HepG2 (cell line): ENCODE measurements around the gene LRRC4C. TPM values are rescaled to one million over a fixed set of nuclear protein-coding genes. Genes with fewer than 3 reads are reported as not detected.

Source experiments
- ATAC-seq: fragments of 200-7000 bp; cut with Tn5 transposase; 3 replicates; pipeline ENCODE4 v1.9.1; 2020; ENCODE audit warnings: mild to moderate bottlenecking, moderate library complexity
- BruUV-seq: library from RNA; stranded (reverse); fragments of 400-500 nt; replicated peaks from 2 replicates; lab custom pipeline; 2021; lab: Mats Ljungman, UMichigan
- CTCF ChIA-PET: fragments of 300-600 bp; formaldehyde crosslinking; extraction: SDS; loops from one replicate; lab custom pipeline; 2021; ENCODE audit warnings: low total read pairs, inconsistent platforms, low intra/inter-chr PET ratio; lab: Yijun Ruan, JAX
- POLR2A ChIA-PET: fragments of 350-600 bp; sonication (Branson Sonifier 250); formaldehyde crosslinking; loops from one replicate; lab custom pipeline; 2020; ENCODE audit warnings: antibody characterized with exemption, inconsistent platforms; lab: Yijun Ruan, JAX
- DNase-seq: peaks from one replicate; pipeline ENCODE4 v3.0.0-alpha.2; 2015; ENCODE audit warnings: low spot score
- FAIRE-seq: peaks from 3 replicates; lab custom pipeline; 2011; peaks lifted over from hg19 to GRCh38; lab: Jason Lieb, UNC
- H2AFZ ChIP-seq: one replicate; pipeline ENCODE4 v1.6.1; 2011; ENCODE audit warnings: low read length, inconsistent platforms
- H3K27ac ChIP-seq: fragments of 300-600 bp; 3 replicates; pipeline ENCODE4 v1.8.0; 2011; ENCODE audit warnings: mixed run types, mild to moderate bottlenecking, mixed read lengths, low read length, inconsistent platforms; ENCODE audit not compliant: insufficient read depth; ENCODE audit errors: extremely low read length
- H3K27me3 ChIP-seq, 2 experiments: fragments of 200-600 bp in 1 of 2; 2 replicates in 1 of 2; 3 replicates in 1 of 2; pipeline versions ENCODE4 v1.6.0 to v1.8.0; 2011; ENCODE audit warnings: low read length in 2 of 2, mild to moderate bottlenecking in 2 of 2, moderate library complexity in 2 of 2, inconsistent platforms in 1 of 2; ENCODE audit not compliant: insufficient read depth in 2 of 2, control insufficient read depth in 1 of 2
- H3K36me3 ChIP-seq, 2 experiments: fragments of 200-600 bp in 1 of 2; replicated peaks in 1 of 2; 2 replicates in 1 of 2; 3 replicates in 1 of 2; pipeline versions ENCODE4 v1.5.1 to v1.8.0; 2011; ENCODE audit warnings: low read length in 2 of 2, inconsistent platforms in 1 of 2; ENCODE audit not compliant: insufficient read depth in 2 of 2, control insufficient read depth in 1 of 2
- H3K4me1 ChIP-seq: 2 replicates; pipeline ENCODE4 v1.5.1; 2012; ENCODE audit warnings: low read length, inconsistent platforms; ENCODE audit not compliant: insufficient read depth
- H3K4me2 ChIP-seq: 2 replicates; pipeline ENCODE4 v1.6.0; 2011; ENCODE audit warnings: low read depth, low read length, inconsistent platforms
- H3K4me3 ChIP-seq, 3 experiments: fragments of 200-600 bp in 1 of 3; sonication (generic), shearing (Covaris generic) in 1 of 3; replicated peaks in 1 of 3; 2 replicates each; pipeline ENCODE4 v1.5.1; 2011 to 2016; ENCODE audit warnings: low read length in 3 of 3, inconsistent platforms in 2 of 3, low read depth in 2 of 3, mild to moderate bottlenecking in 2 of 3, control low read depth in 1 of 3, mixed read lengths in 1 of 3; ENCODE audit not compliant: insufficient read depth in 1 of 3
- H3K79me2 ChIP-seq: one replicate; pipeline ENCODE4 v1.6.1; 2011; ENCODE audit warnings: low read length, inconsistent platforms; ENCODE audit not compliant: insufficient read depth
- H3K9ac ChIP-seq: 2 replicates; pipeline ENCODE4 v1.6.0; 2011; ENCODE audit warnings: mild to moderate bottlenecking, low read depth, low read length, inconsistent platforms; ENCODE audit not compliant: insufficient read depth
- H3K9me3 ChIP-seq: 2 replicates; pipeline ENCODE4 v1.5.1; 2012; ENCODE audit warnings: mild to moderate bottlenecking, low read length
- H4K20me1 ChIP-seq: 2 replicates; pipeline ENCODE4 v1.6.0; 2011; ENCODE audit warnings: inconsistent platforms, mild to moderate bottlenecking, low read length, moderate library complexity; ENCODE audit not compliant: insufficient read depth
- ASH2L ChIP-seq: fragments of 300-600, 200-600 bp; sonication (generic); IDR thresholded peaks from 2 replicates; pipeline ENCODE4 v1.7.0; 2017; ENCODE audit warnings: low read depth, mild to moderate bottlenecking, moderate library complexity, mixed read lengths, low read length; ENCODE audit not compliant: insufficient read length
- CREB1 ChIP-seq, 2 experiments: fragments of 450-650 bp in 1 of 2; IDR thresholded peaks; 2 replicates each; pipeline ENCODE4 v1.6.1; 2016 to 2017; ENCODE audit warnings: control low read depth in 1 of 2, mild to moderate bottlenecking in 1 of 2, missing compliant biosample characterization in 1 of 2, missing genetic modification characterization in 1 of 2
- DDIT3 ChIP-seq: sonication (generic); formaldehyde crosslinking; IDR thresholded peaks from 2 replicates; pipeline ENCODE4 v1.4.0; 2020; ENCODE audit warnings: mild to moderate bottlenecking, missing genetic modification reagents
- HNRNPUL1 ChIP-seq: fragments of 200-400 bp; formaldehyde crosslinking; IDR thresholded peaks from 2 replicates; pipeline ENCODE4 v1.6.1; 2017; ENCODE audit warnings: low read depth, mild to moderate bottlenecking, low read length, moderate library complexity
- HOXA5 ChIP-seq: sonication (generic); formaldehyde crosslinking; IDR thresholded peaks from 2 replicates; pipeline ENCODE4 v1.4.0; 2020; ENCODE audit warnings: missing genetic modification reagents
- NCOA5 ChIP-seq: sonication (generic); formaldehyde crosslinking; IDR thresholded peaks from 2 replicates; pipeline ENCODE4 v1.4.0; 2020; ENCODE audit warnings: missing genetic modification reagents
- RCOR2 ChIP-seq: IDR thresholded peaks from 2 replicates; pipeline ENCODE4 v1.6.1; 2016; ENCODE audit warnings: missing biosample characterization, missing genetic modification reagents
- REL ChIP-seq: sonication (generic); formaldehyde crosslinking; conservative IDR thresholded peaks from 2 replicates; pipeline ENCODE4 v1.8.0; 2022; ENCODE audit warnings: mild to moderate bottlenecking, missing genetic modification reagents, moderate library complexity
- ZBTB34 ChIP-seq: sonication (generic); formaldehyde crosslinking; IDR thresholded peaks from 2 replicates; pipeline ENCODE4 v1.8.0; 2022; ENCODE audit warnings: mild to moderate bottlenecking, missing genetic modification reagents
- ZNF17 ChIP-seq: sonication (generic); formaldehyde crosslinking; IDR thresholded peaks from 2 replicates; pipeline ENCODE4 v1.5.0; 2020; ENCODE audit warnings: mild to moderate bottlenecking, missing genetic modification reagents
- ZNF276 ChIP-seq: sonication (generic); formaldehyde crosslinking; IDR thresholded peaks from 2 replicates; pipeline ENCODE4 v1.4.0; 2020; ENCODE audit warnings: mild to moderate bottlenecking, low read depth, missing genetic modification reagents
- ZNF660 ChIP-seq: sonication (generic); formaldehyde crosslinking; IDR thresholded peaks from 2 replicates; pipeline ENCODE4 v1.5.1; 2020; ENCODE audit warnings: mild to moderate bottlenecking, low read depth, missing genetic modification reagents, borderline replicate concordance
- WGBS: methylation state at CpG from one replicate; pipeline ENCODE4 v1.1.6; 2017; ENCODE audit warnings: low lambda C conversion rate; 5-methylcytosine and 5-hydroxymethylcytosine counted together
- in situ Hi-C: cut with HindIII; loops from 2 replicates; pipeline ENCODE4 v1.10.0; 2017; ENCODE audit warnings: low pct_unique_long_range_greater_than_20kb; ENCODE audit not compliant: extremely low pct_ligation_motif_present
- intact Hi-C: fragments of 100-400 bp; cut with micrococcal nuclease; formaldehyde crosslinking; loops from one replicate; pipeline ENCODE4 v1.10.0; 2022; ENCODE audit not compliant: unreplicated experiment
- polyA plus RNA-seq, 8 experiments: library from polyadenylated mRNA; depleted of rRNA in 3 of 8; stranded (reverse) in 7 of 8; unstranded in 1 of 8; fragments of >200 nt; fragmentation: Illumina TruSeq in 4 of 8; extraction: Trizol in 4 of 8; gene quantifications; 2 replicates each; pipeline versions ENCODE4 v1.2.1 to v1.2.3, GENCODE V29; 2011 to 2016; ENCODE audit warnings: low read depth in 4 of 8, missing spikeins in 1 of 8, mixed read lengths in 1 of 8; ENCODE audit not compliant: insufficient read depth in 1 of 8
- total RNA-seq, 5 experiments: library from RNA; depleted of rRNA; stranded (reverse); fragments of >200 nt; fragmentation: Illumina TruSeq; extraction: Trizol; gene quantifications; 2 replicates each; pipeline ENCODE4 v1.2.3, GENCODE V29; 2016; ENCODE audit warnings: low read depth in 1 of 5
- TF ChIP-seq, protein P1 (sequence below), 2 experiments: fragments of 450-650 bp in 1 of 2; sonication (generic) in 1 of 2; formaldehyde crosslinking; IDR thresholded peaks; 2 replicates each; pipeline versions ENCODE4 v1.5.0 to v1.8.0; 2020 to 2022; ENCODE audit warnings: mild to moderate bottlenecking in 1 of 2, missing genetic modification reagents in 1 of 2
- TF ChIP-seq, protein P2 (sequence below): sonication (generic); formaldehyde crosslinking; IDR thresholded peaks from 2 replicates; pipeline ENCODE4 v1.4.0; 2020; ENCODE audit warnings: mild to moderate bottlenecking, low read depth, missing genetic modification reagents
- TF ChIP-seq, protein P3 (sequence below): sonication (generic); formaldehyde crosslinking; IDR thresholded peaks from 2 replicates; pipeline ENCODE4 v1.5.1; 2020; ENCODE audit warnings: mild to moderate bottlenecking, missing genetic modification reagents, borderline replicate concordance

The LRRC4C gene
- total and polyA plus RNA-seq, 2 of the 13 experiments (the other 11 are each of a cell fraction or from before 2014, with no cell fraction given), result not detected

GRCh38 chr11:40491341-40491740 is 968.1 kb downstream of the LRRC4C start (continued):
- TF ChIP-seq, protein P1, sequence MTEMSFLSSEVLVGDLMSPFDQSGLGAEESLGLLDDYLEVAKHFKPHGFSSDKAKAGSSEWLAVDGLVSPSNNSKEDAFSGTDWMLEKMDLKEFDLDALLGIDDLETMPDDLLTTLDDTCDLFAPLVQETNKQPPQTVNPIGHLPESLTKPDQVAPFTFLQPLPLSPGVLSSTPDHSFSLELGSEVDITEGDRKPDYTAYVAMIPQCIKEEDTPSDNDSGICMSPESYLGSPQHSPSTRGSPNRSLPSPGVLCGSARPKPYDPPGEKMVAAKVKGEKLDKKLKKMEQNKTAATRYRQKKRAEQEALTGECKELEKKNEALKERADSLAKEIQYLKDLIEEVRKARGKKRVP (CRISPR knock-in tag; IDR thresholded peaks at IDR 0.05), result no peak
- TF ChIP-seq ZNF660 (no peak), HOXA5 (CRISPR knock-in tag) (no peak)

GRCh38 chr11:40467771-40468170 is 991.7 kb downstream of the LRRC4C start:
- H2AFZ ChIP-seq, result no peak overlapping the region
- 0% methylated on average over 1 of the region's 1 CpG for WGBS
- H3K4me2 ChIP-seq, result no peak overlapping the region
- in situ Hi-C loops (no loop called here), intact Hi-C loops (no loop called here)
- no peak overlapping the region for H3K4me3 ChIP-seq
- ATAC-seq (no peak), FAIRE-seq (no peak), DNase-seq (no peak)
- no peaks in the 10 kb centered on the region for H3K36me3 ChIP-seq
- ChIA-PET POLR2A (no interaction called here), CTCF (no interaction called here)
- no peaks in the 10 kb centered on the region for H3K4me1 ChIP-seq
- H3K9ac ChIP-seq, result no peak overlapping the region
- no peaks in the 10 kb centered on the region for H3K27me3 ChIP-seq
- H4K20me1 ChIP-seq, result no peaks in the 10 kb centered on the region
- peaks cover 33% of the 10 kb centered on the region for H3K9me3 ChIP-seq
- H3K27ac ChIP-seq, result no peak overlapping the region
- H3K79me2 ChIP-seq, result no peaks in the 10 kb centered on the region
- no TSS peak for BruUV-seq
- TF ChIP-seq HNRNPUL1 (no peak), REL (CRISPR knock-in tag) (no peak), CREB1 (IDR thresholded peaks at IDR 0.05) (no peak), CREB1 (CRISPR knock-in tag; IDR thresholded peaks at IDR 0.05) (no peak), ZNF17 (CRISPR knock-in tag) (no peak), ZNF276 (no peak), DDIT3 (CRISPR knock-in tag) (no peak), NCOA5 (no peak), ZBTB34 (no peak), RCOR2 (CRISPR knock-in tag) (no peak), ASH2L (no peak)
- TF ChIP-seq, protein P2, sequence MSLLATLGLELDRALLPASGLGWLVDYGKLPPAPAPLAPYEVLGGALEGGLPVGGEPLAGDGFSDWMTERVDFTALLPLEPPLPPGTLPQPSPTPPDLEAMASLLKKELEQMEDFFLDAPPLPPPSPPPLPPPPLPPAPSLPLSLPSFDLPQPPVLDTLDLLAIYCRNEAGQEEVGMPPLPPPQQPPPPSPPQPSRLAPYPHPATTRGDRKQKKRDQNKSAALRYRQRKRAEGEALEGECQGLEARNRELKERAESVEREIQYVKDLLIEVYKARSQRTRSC, result no peak
- TF ChIP-seq, protein P3, sequence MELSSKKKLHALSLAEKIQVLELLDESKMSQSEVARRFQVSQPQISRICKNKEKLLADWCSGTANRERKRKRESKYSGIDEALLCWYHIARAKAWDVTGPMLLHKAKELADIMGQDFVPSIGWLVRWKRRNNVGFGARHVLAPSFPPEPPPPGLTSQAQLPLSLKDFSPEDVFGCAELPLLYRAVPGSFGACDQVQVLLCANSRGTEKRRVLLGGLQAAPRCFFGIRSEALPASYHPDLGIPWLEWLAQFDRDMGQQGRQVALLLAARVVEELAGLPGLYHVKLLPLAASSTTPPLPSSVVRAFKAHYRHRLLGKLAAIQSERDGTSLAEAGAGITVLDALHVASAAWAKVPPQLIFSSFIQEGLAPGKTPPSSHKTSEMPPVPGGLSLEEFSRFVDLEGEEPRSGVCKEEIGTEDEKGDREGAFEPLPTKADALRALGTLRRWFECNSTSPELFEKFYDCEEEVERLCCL (CRISPR knock-in tag), result no peak
